Middle frontal gyrus (tissue), 1 donor: ENCODE results near the gene MYO1H.
"Not testable (repeated sequence)": the region's sequence is repeated elsewhere in the genome, so short reads cannot be mapped to it uniquely, and the experiment has no call there.

ENCODE experiments used
- DNase-seq: peaks from one replicate; pipeline ENCODE4 v3.0.0-alpha.2; 2015; ENCODE audit warnings: low spot score; ENCODE audit errors: extremely low spot score

MYO1H gene

GRCh38 chr12:109347589-109347988, at the start of gene MYO1H:
Gene MYO1H (plus strand): TSS chr12:109347900. CDS start chr12:109347961, 61 bp downstream.
- DNase-seq, result no peak

- no peak for DNase-seq
Measured at GRCh38 chr12:109299849-109300248, 47.9 kb upstream of the MYO1H start.

- no peak for DNase-seq
Measured at GRCh38 chr12:109301643-109302168, 46.0 kb upstream of the MYO1H start.

- no peak for DNase-seq
Measured at GRCh38 chr12:109302358-109302757, 45.3 kb upstream of the MYO1H start.

- DNase-seq, result no peak
Measured at GRCh38 chr12:109302770-109303169, 44.9 kb upstream of the MYO1H start.

GRCh38 chr12:109304485-109304884, 43.2 kb upstream of the MYO1H start:
- DNase-seq, result no peak

GRCh38 chr12:109305547-109305946, 42.2 kb upstream of the MYO1H start:
- DNase-seq, result no peak

- no peak for DNase-seq
Measured at GRCh38 chr12:109307051-109307450, 40.6 kb upstream of the MYO1H start.

GRCh38 chr12:109308534-109309380, 38.9 kb upstream of the MYO1H start, which contains the start of gene FOXN4:
Gene FOXN4 (minus strand): TSS chr12:109309284. CDS start chr12:109308321, 963 bp downstream.
- no peak for DNase-seq

- no peak for DNase-seq
Measured at GRCh38 chr12:109309381-109310246, 38.1 kb upstream of the MYO1H start.

GRCh38 chr12:109310247-109311125, 37.2 kb upstream of the MYO1H start:
- DNase-seq, result no peak

- DNase-seq, result not testable (repeated sequence)
Measured at GRCh38 chr12:109321294-109321693, 26.4 kb upstream of the MYO1H start.

- DNase-seq, result no peak
Measured at GRCh38 chr12:109329003-109329402, 18.7 kb upstream of the MYO1H start.

- no peak for DNase-seq
Measured at GRCh38 chr12:109329686-109330085, 18.0 kb upstream of the MYO1H start.

- DNase-seq, result no peak
Measured at GRCh38 chr12:109330282-109331230, 17.1 kb upstream of the MYO1H start.

GRCh38 chr12:109331301-109331952, 16.3 kb upstream of the MYO1H start:
- no peak for DNase-seq

- DNase-seq, result no peak
Measured at GRCh38 chr12:109334887-109335286, 12.8 kb upstream of the MYO1H start.

GRCh38 chr12:109336593-109336992, 11.1 kb upstream of the MYO1H start:
- DNase-seq, result no peak

- no peak for DNase-seq
Measured at GRCh38 chr12:109343677-109344076, 4.0 kb upstream of the MYO1H start.
